Transverse colon (tissue), 4 donors: ENCODE data around the gene MISP3. TPM values are rescaled to one million over a fixed set of nuclear protein-coding genes. Genes with fewer than 3 reads are reported as not detected.

ENCODE experiments used
- DNase-seq: peaks from one replicate; pipeline ENCODE4 v3.0.0-alpha.2; 2019
- H3K27ac ChIP-seq, 4 donors: fragments of 200-600 bp; sonication (generic); 2 replicates each; pipeline ENCODE4 v1.5.1; 2016 to 2018; ENCODE audit warnings: inconsistent platforms in 4 of 4
- H3K27me3 ChIP-seq: fragments of 200-600 bp; sonication (generic); 2 replicates; pipeline ENCODE4 v1.5.1; 2017; ENCODE audit warnings: inconsistent platforms
- H3K36me3 ChIP-seq, 4 donors: fragments of 200-600 bp; sonication (generic); 2 replicates each; pipeline ENCODE4 v1.5.1; 2017 to 2019; ENCODE audit warnings: inconsistent platforms in 4 of 4
- H3K4me1 ChIP-seq, 4 donors: fragments of 200-600 bp; sonication (generic); 2 replicates each; pipeline ENCODE4 v1.5.1; 2017 to 2020; ENCODE audit warnings: inconsistent platforms in 4 of 4
- H3K4me3 ChIP-seq, 4 donors: fragments of 200-600 bp; sonication (generic); 1 replicate in 1 of 4; 2 replicates in 3 of 4; pipeline versions ENCODE4 v1.5.1 to v1.6.1; 2017 to 2019; ENCODE audit warnings: inconsistent platforms in 4 of 4
- H3K9me3 ChIP-seq, 2 donors: fragments of 200-600 bp; sonication (generic); 2 replicates each; pipeline ENCODE4 v1.5.1; 2017 to 2019; ENCODE audit warnings: inconsistent platforms in 2 of 2
- EP300 ChIP-seq: sonication (generic); formaldehyde crosslinking; IDR thresholded peaks from one replicate; pipeline ENCODE4 v1.6.1; 2017; ENCODE audit warnings: antibody characterized with exemption, low read depth
- POLR2A ChIP-seq: fragments of 450-650 bp; IDR thresholded peaks from one replicate; pipeline ENCODE4 v1.6.1; 2016; ENCODE audit warnings: antibody characterized with exemption, mild to moderate bottlenecking, moderate library complexity
- POLR2AphosphoS5 ChIP-seq, 3 donors: sonication (generic); formaldehyde crosslinking; IDR thresholded peaks; one replicate each; pipeline ENCODE4 v1.6.1; 2016; ENCODE audit warnings: antibody characterized with exemption in 3 of 3
- WGBS, 2 donors: methylation state at CpG; one replicate each; pipeline ENCODE4 v1.1.5; 2018; ENCODE audit warnings: low coverage in 1 of 2; 5-methylcytosine and 5-hydroxymethylcytosine counted together
- in situ Hi-C, 4 donors: fragments of 200-750 bp; cut with MboI; loops; one replicate each; pipeline versions ENCODE4 v1.15.0 to v1.15.1; 2017; ENCODE audit warnings: low sequenced_read_pairs in 3 of 4, low pct_ligation_motif_present in 1 of 4, low pct_unique_long_range_greater_than_20kb in 1 of 4
- intact Hi-C: fragments of 100-400 bp; cut with DNase I; formaldehyde crosslinking; loops from one replicate; pipeline ENCODE4 v1.15.1; 2023; ENCODE audit warnings: low total_unique reads
- total RNA-seq, 4 donors: library from RNA; depleted of rRNA; stranded (reverse); fragments of >200 nt; gene quantifications; one replicate each; pipeline ENCODE4 v1.1.0, GENCODE V29; 2016
- TF ChIP-seq, protein P1 (sequence below), 5 experiments: fragments of 200-600 bp in 3 of 5; fragments of 450-650 bp in 2 of 5; sonication (generic) in 3 of 5; IDR thresholded peaks; 1 replicate in 2 of 5; 2 replicates in 3 of 5; pipeline ENCODE4 v1.5.1; 2016 to 2017; ENCODE audit warnings: antibody characterized with exemption in 5 of 5, inconsistent platforms in 3 of 5, mild to moderate bottlenecking in 2 of 5, moderate library complexity in 1 of 5

The MISP3 gene
- total RNA-seq, 4 donors from 2014 or later: 23.8 to 115 (median 35.8) TPM

DNA sequence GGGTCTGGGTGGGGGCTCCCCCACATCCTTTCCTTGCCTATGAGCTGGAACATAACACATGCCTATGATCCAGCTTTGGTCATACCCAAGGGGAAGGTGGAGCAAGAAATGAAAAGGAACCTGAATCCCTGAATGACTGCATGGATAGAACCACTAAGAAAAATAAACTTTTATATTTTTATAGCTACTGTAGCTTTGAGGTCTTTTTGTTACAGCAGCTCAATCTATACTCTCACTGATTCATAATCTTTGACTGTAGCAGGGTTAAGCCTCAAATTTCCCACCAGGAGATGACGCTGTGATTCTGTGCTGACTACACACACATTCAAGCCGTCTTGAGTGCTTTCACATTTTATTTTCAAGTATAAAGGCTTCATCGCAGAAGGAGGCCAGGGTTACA, 19.6 kb upstream of the MISP3 start:
- intact Hi-C loops (no loop called here), in situ Hi-C loops (loop anchor here (10.0 to 25.0 kb wide), 4 partner anchors 158 to 466 kb away; partner anchors contain the start of gene NANOS3 (in 1 of the 4))
- 97 to 100% methylated on average over 1 to 3 of the region's 3 CpGs for WGBS, 2 donors
- H3K4me1 ChIP-seq: peaks cover 0 to 10% (median 7%) of the 10 kb centered on the region in 4 donors
- no peak for DNase-seq
- H3K27ac ChIP-seq: no peak overlapping the region
- H3K27me3 ChIP-seq: peaks cover 11% of the 10 kb centered on the region
- H3K36me3 ChIP-seq: no peaks in the 10 kb centered on the region
- no peak overlapping the region for H3K4me3 ChIP-seq
- no peaks in the 10 kb centered on the region for H3K9me3 ChIP-seq
- TF ChIP-seq EP300 (no peak), POLR2A (no peak), POLR2AphosphoS5 (IDR thresholded peaks at IDR 0.05) (no peak)
- TF ChIP-seq, protein P1, sequence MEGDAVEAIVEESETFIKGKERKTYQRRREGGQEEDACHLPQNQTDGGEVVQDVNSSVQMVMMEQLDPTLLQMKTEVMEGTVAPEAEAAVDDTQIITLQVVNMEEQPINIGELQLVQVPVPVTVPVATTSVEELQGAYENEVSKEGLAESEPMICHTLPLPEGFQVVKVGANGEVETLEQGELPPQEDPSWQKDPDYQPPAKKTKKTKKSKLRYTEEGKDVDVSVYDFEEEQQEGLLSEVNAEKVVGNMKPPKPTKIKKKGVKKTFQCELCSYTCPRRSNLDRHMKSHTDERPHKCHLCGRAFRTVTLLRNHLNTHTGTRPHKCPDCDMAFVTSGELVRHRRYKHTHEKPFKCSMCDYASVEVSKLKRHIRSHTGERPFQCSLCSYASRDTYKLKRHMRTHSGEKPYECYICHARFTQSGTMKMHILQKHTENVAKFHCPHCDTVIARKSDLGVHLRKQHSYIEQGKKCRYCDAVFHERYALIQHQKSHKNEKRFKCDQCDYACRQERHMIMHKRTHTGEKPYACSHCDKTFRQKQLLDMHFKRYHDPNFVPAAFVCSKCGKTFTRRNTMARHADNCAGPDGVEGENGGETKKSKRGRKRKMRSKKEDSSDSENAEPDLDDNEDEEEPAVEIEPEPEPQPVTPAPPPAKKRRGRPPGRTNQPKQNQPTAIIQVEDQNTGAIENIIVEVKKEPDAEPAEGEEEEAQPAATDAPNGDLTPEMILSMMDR (IDR thresholded peaks at IDR 0.05): no peak

DNA sequence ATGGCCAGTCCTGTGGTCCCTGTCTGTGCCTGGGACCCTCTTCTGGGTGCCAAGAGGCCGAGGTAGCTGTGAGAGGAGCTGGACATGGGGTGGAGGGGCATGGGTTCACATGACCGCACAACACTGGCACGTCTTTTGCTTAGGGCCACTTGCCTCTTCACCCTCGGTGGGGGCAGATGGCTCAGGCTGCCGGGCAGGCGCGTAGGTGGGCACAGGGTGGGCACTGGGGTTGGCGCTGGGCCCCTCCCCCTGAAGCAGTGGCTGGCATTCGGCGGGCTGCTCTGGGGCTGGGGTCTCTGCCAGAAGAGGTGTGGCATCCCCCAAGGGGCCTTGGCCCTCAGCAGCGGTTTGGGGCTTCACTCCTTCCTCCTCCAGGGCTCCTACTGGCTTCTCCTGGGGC, 19.1 kb upstream of the MISP3 start:
- 95% methylated on average over 11 of the region's 11 CpGs; no CpG with 5 or more reads in 1 of the 2 donors for WGBS, 2 donors
- H3K4me3 ChIP-seq: no peak overlapping the region
- in situ Hi-C loops: loop anchor here (10.0 to 25.0 kb wide), 4 partner anchors 159 to 466 kb away; partner anchors contain the start of gene NANOS3 (in 1 of the 4)
- no peaks in the 10 kb centered on the region for H3K9me3 ChIP-seq
- H3K27me3 ChIP-seq: peaks cover 16% of the 10 kb centered on the region
- intact Hi-C loops: no loop called here
- H3K27ac ChIP-seq: no peak overlapping the region
- TF ChIP-seq EP300 (no peak), POLR2A (no peak), POLR2AphosphoS5 (IDR thresholded peaks at IDR 0.05) (no peak)
- TF ChIP-seq, protein P1 (IDR thresholded peaks at IDR 0.05): no peak
- peaks cover 0 to 10% (median 9%) of the 10 kb centered on the region in 4 donors for H3K4me1 ChIP-seq
- no peaks in the 10 kb centered on the region for H3K36me3 ChIP-seq
- no peak for DNase-seq

DNA sequence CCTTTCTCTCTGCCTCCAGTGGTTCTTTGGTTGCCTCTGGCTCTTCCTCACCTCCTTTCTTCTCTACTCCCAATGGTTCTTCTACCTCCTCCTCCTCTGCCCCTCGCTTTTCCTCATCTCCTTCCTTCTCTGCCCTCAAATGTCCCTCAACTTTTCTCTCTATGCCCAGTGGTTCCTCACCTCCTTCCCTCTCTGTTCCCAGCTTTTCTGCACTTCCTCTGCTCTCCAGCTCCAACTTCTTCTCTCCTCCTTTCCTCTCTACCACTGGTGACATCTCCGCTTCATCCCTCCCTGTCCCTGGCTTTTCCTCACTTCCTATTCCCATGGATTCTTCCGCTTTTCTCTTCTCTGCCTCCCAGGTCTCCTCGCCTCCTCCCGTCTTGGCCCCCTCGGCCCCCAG, 18.5 kb upstream of the MISP3 start:
- TF ChIP-seq POLR2A (no peak), POLR2AphosphoS5 (IDR thresholded peaks at IDR 0.05) (no peak), EP300 (no peak)
- TF ChIP-seq, protein P1 (IDR thresholded peaks at IDR 0.05): no peak
- Histone ChIP-seq H3K9me3 (no peaks in the 10 kb centered on the region), H3K4me3 (no peak overlapping the region), H3K27me3 (peaks cover 22% of the 10 kb centered on the region), H3K4me1 (peaks cover 0 to 14% (median 12%) of the 10 kb centered on the region in 4 donors), H3K36me3 (no peaks in the 10 kb centered on the region), H3K27ac (no peak overlapping the region)
- in situ Hi-C loops: loop anchor here (10.0 to 25.0 kb wide), 4 partner anchors 159 to 467 kb away; partner anchors contain the start of gene NANOS3 (in 1 of the 4)
- WGBS, 2 donors: 75 to 83% methylated on average over 1 to 6 of the region's 6 CpGs
- intact Hi-C loops: no loop called here
- no peak for DNase-seq

DNA sequence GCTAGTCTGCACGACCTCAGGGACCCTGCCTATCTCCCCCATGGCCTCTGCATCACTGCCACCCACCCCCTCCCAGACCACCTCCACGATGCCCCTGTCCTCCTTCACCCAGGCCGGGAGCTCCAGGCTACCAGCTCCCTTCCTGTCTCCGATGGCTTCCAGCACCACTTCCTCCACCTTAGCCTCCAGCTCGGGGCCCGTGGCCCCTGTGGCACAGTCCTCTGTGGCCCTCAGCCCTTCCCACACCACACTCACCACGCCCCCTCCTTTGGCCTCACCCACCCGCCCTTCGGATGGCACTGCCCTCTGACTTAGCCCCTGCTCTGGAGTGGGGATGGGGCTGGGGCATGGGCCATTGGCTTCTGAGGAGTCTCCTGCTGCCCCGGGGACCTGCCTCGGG, 17.9 kb upstream of the MISP3 start:
- Histone ChIP-seq H3K4me1 (peaks cover 0 to 16% (median 12%) of the 10 kb centered on the region in 4 donors), H3K27ac (no peak overlapping the region), H3K9me3 (no peaks in the 10 kb centered on the region), H3K4me3 (no peak overlapping the region), H3K27me3 (peaks cover 28% of the 10 kb centered on the region), H3K36me3 (no peaks in the 10 kb centered on the region)
- no peak for TF ChIP-seq POLR2A
- TF ChIP-seq EP300: no peak
- TF ChIP-seq POLR2AphosphoS5 (IDR thresholded peaks at IDR 0.05): no peak
- TF ChIP-seq, protein P1 (IDR thresholded peaks at IDR 0.05): no peak
- in situ Hi-C loops: loop anchor here (10.0 to 25.0 kb wide), 4 partner anchors 160 to 467 kb away; partner anchors contain the start of gene NANOS3 (in 1 of the 4)
- no peak for DNase-seq
- WGBS, 2 donors: 63% methylated on average over 11 of the region's 11 CpGs; no CpG with 5 or more reads in 1 of the 2 donors
- intact Hi-C loops: loop anchor here (5.0 kb wide), 1 partner anchor 848 kb away; no protein-coding TSS in a partner anchor
